T-helper 2 cell treated with Interferon-gamma antibody and Interleukin-4, amounts not matched to agents 5 μg/mL and 100 μg/mL, for 36 hours (primary cell): ENCODE data around the gene DONSON.
"Not testable (repeated sequence)": the region's sequence is repeated elsewhere in the genome, so short reads cannot be mapped to it uniquely, and the experiment has no call there.

Experiments
- DNase-seq: peaks from one replicate; pipeline ENCODE4 v3.0.0; 2021; ENCODE audit warnings: low spot score
- H3K27ac Mint-ChIP-seq: one replicate; pipeline ENCODE4 v1.8.0; 2021; ENCODE audit warnings: mild to moderate bottlenecking, mixed read lengths
- H3K27me3 Mint-ChIP-seq: one replicate; pipeline ENCODE4 v1.8.0; 2021; ENCODE audit warnings: low read depth, mixed read lengths
- H3K36me3 Mint-ChIP-seq: one replicate; pipeline ENCODE4 v1.8.0; 2021; ENCODE audit warnings: low read depth, mixed read lengths
- H3K4me1 Mint-ChIP-seq: one replicate; pipeline ENCODE4 v1.8.0; 2021; ENCODE audit warnings: low read depth, mixed read lengths
- H3K4me3 Mint-ChIP-seq: one replicate; pipeline ENCODE4 v1.8.0; 2022; ENCODE audit warnings: mild to moderate bottlenecking, moderate library complexity, mixed read lengths
- H3K9me3 Mint-ChIP-seq: one replicate; pipeline ENCODE4 v1.8.0; 2021; ENCODE audit warnings: mixed read lengths

DONSON gene

DNA sequence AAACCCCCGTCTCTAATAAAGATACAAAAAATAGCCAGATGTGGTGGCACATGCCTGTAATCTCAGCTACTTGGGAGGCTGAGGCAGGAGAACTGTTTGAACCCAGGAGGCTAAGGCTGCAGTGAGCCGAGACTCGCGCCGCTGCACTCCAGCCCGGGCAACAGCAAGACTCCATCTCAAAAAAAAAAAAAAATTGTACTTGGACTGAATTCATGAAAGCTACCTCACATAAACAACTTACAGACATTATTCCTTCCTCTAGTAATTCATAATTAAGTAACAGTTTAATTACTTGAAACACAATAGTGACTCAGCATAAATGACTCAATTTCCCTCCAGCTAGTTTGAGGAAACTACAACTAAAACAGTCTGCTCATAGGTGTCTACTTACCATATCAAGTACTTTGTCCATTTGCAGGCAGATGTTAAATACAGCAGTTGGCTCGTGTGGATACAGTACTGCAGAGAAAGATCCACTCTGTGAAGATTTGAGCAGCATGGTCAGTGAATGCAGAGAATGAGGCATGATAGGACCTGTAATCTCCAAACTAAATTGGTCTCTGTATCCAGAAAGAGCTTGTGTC is 9.4 kb downstream of the DONSON start:
- Mint-ChIP-seq H3K4me3 (no peak overlapping the region), H3K36me3 (peaks cover 48% of the 10 kb centered on the region), H3K27me3 (no peaks in the 10 kb centered on the region), H3K9me3 (no peaks in the 10 kb centered on the region), H3K27ac (peak overlapping the region; percentile 11), H3K4me1 (peaks cover 2% of the 10 kb centered on the region)
- no peak for DNase-seq

DNA sequence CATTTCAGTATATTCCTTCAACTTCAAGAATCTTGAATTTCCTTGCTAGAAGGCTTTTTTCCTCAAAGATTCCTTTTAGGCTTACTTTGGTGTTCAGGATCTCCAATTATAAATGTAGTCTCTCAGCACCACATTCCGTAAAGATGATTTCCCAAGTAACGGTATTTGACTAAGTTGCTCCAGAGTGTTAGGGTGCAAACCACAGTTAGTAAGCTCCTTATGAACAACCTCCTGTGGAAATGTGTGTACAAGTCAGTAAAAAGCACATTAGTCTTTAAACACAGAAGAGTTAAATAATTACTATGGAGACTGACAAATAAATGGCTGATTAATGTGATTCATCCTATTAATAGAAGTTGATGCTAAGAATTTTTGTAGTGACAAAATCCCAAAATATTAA is 10.3 kb downstream of the DONSON start:
- H3K4me3 Mint-ChIP-seq = no peak overlapping the region
- peaks cover 53% of the 10 kb centered on the region for H3K36me3 Mint-ChIP-seq
- DNase-seq = no peak
- no peaks in the 10 kb centered on the region for H3K27me3 Mint-ChIP-seq
- H3K27ac Mint-ChIP-seq = no peak overlapping the region
- H3K4me1 Mint-ChIP-seq = peaks cover 4% of the 10 kb centered on the region
- no peaks in the 10 kb centered on the region for H3K9me3 Mint-ChIP-seq

- not testable (repeated sequence) for H3K9me3 Mint-ChIP-seq
- H3K36me3 Mint-ChIP-seq = peaks cover 54% of the 10 kb centered on the region
Measured at GRCh38 chr21:33576741-33577141, 11.7 kb downstream of the DONSON start.

GRCh38 chr21:33572350-33572749 is 16.1 kb downstream of the DONSON start:
- no peak for DNase-seq
- Mint-ChIP-seq H3K27ac (no peak overlapping the region), H3K4me1 (peaks cover 4% of the 10 kb centered on the region), H3K27me3 (no peaks in the 10 kb centered on the region), H3K9me3 (no peaks in the 10 kb centered on the region), H3K36me3 (peaks cover 60% of the 10 kb centered on the region), H3K4me3 (no peak overlapping the region)

More at GRCh38 chr21:33576741-33577141, 11.7 kb downstream of the DONSON start:
- not testable (repeated sequence) for DNase-seq, H3K4me1 Mint-ChIP-seq, H3K27ac Mint-ChIP-seq, H3K27me3 Mint-ChIP-seq, H3K4me3 Mint-ChIP-seq

DNA sequence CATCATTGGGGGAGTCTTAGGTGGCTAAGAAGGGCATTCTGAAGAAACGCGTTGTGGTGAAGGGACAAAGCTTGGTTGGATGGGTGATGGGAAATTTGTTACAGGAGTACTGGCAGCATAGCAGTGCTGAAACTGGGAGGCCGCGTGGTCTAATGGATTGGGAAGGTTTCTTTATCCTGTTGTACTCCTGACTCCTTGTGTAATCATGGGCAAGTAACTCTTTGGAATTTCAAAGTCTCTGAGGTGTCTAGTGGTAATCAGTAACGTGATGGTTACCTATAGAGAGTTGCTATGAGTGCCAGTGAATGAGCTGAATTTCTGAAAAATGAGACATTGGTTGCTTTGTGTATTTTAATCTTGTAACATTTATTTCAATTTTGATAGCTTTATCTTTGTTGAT is 18.5 kb downstream of the DONSON start:
- Mint-ChIP-seq H3K27me3 (no peaks in the 10 kb centered on the region), H3K4me1 (peaks cover 8% of the 10 kb centered on the region), H3K4me3 (no peak overlapping the region), H3K9me3 (no peaks in the 10 kb centered on the region), H3K36me3 (peaks cover 50% of the 10 kb centered on the region), H3K27ac (no peak overlapping the region)
- DNase-seq = no peak

- Mint-ChIP-seq H3K9me3 (no peaks in the 10 kb centered on the region), H3K4me3 (no peak overlapping the region), H3K4me1 (peaks cover 12% of the 10 kb centered on the region), H3K36me3 (peaks cover 46% of the 10 kb centered on the region), H3K27me3 (no peaks in the 10 kb centered on the region), H3K27ac (no peak overlapping the region)
- DNase-seq = no peak
Measured at GRCh38 chr21:33568448-33568847, 20.0 kb downstream of the DONSON start.

DNA sequence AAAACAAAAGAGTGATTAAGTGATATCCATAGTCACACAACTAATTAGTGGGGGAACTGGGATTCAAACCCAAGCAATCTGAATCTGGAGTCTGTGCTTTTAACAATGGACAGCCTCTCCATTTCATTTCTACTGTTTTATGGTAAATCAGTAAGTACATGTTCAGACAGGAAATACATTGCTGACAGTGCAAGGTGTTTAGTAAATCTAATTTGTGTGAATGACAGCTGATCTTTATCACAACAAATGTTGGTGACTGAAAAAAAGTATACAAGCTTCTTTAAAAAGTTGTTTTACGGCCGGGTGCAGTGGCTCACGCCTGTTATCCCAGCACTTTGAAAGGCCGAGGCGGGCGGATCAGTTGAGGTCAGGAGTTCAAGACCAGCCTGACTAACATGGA is 20.6 kb downstream of the DONSON start:
- Mint-ChIP-seq H3K27me3 (no peaks in the 10 kb centered on the region), H3K4me3 (no peak overlapping the region), H3K36me3 (peaks cover 45% of the 10 kb centered on the region), H3K9me3 (no peaks in the 10 kb centered on the region), H3K4me1 (peaks cover 12% of the 10 kb centered on the region), H3K27ac (no peak overlapping the region)
- no peak for DNase-seq

GRCh38 chr21:33566514-33566913 is 22.0 kb downstream of the DONSON start:
- DNase-seq = no peak
- no peaks in the 10 kb centered on the region for H3K27me3 Mint-ChIP-seq

GRCh38 chr21:33562389-33562788 is 26.1 kb downstream of the DONSON start:
- peaks cover 20% of the 10 kb centered on the region for H3K4me1 Mint-ChIP-seq
- H3K27ac Mint-ChIP-seq = no peak overlapping the region
- no peak for DNase-seq
- H3K4me3 Mint-ChIP-seq = no peak overlapping the region
- peaks cover 53% of the 10 kb centered on the region for H3K36me3 Mint-ChIP-seq
- H3K9me3 Mint-ChIP-seq = no peaks in the 10 kb centered on the region
- H3K27me3 Mint-ChIP-seq = no peaks in the 10 kb centered on the region

More at GRCh38 chr21:33566514-33566913, 22.0 kb downstream of the DONSON start:
- Mint-ChIP-seq H3K27ac (no peak overlapping the region), H3K36me3 (peaks cover 40% of the 10 kb centered on the region), H3K4me3 (no peak overlapping the region), H3K4me1 (peaks cover 13% of the 10 kb centered on the region), H3K9me3 (no peaks in the 10 kb centered on the region)

- H3K4me3 Mint-ChIP-seq = no peak overlapping the region
- no peak for DNase-seq
- peaks cover 64% of the 10 kb centered on the region for H3K36me3 Mint-ChIP-seq
- H3K27me3 Mint-ChIP-seq = no peaks in the 10 kb centered on the region
- peaks cover 20% of the 10 kb centered on the region for H3K4me1 Mint-ChIP-seq
- H3K27ac Mint-ChIP-seq = no peak overlapping the region
- H3K9me3 Mint-ChIP-seq = no peaks in the 10 kb centered on the region
Measured at GRCh38 chr21:33561373-33561772, 27.1 kb downstream of the DONSON start.

DNA sequence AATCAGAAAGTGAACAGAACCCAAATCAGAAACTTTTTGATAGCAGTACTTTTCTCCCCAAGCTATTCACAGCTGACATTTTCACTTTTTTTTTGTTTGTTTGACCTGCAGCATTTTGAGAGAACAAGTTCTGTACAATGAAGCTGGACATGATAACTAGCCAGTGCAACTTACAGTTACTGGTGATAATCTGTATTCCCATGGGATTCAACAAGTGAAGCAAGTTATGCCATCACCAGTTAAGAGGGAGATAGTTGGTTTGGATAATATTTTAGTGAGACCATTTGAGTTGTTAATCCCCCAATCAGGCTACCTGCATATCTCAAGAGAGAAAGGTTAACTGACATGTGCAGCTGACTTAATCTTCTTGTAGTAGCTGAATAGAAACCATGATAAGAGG is 27.5 kb downstream of the DONSON start:
- no peak for DNase-seq
- Mint-ChIP-seq H3K4me1 (peaks cover 22% of the 10 kb centered on the region), H3K4me3 (no peak overlapping the region), H3K36me3 (peaks cover 68% of the 10 kb centered on the region), H3K9me3 (no peaks in the 10 kb centered on the region), H3K27me3 (no peaks in the 10 kb centered on the region), H3K27ac (no peak overlapping the region)

DNA sequence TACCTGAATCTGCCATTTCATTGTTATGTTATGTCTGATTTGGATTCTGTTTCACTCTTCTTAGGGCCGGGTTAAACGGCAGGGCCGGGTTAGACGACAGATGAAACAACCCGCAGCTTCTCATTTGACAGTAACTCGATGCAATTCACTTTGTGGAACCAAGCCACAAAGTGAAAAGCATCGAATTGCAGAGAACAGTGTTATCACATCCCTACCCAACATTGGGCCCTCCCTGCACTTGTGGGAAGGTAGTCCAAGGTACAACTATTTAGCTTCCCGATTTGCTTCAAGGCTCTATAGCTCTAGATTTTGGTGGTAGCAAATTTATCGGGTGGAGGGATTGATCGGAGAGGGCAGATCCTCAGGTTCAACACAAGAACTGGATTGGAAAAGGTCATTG is 28.7 kb downstream of the DONSON start:
- Mint-ChIP-seq H3K36me3 (peaks cover 76% of the 10 kb centered on the region), H3K4me1 (peaks cover 28% of the 10 kb centered on the region), H3K9me3 (no peaks in the 10 kb centered on the region), H3K27me3 (no peaks in the 10 kb centered on the region), H3K27ac (no peak overlapping the region), H3K4me3 (no peak overlapping the region)
- DNase-seq = no peak

DNA sequence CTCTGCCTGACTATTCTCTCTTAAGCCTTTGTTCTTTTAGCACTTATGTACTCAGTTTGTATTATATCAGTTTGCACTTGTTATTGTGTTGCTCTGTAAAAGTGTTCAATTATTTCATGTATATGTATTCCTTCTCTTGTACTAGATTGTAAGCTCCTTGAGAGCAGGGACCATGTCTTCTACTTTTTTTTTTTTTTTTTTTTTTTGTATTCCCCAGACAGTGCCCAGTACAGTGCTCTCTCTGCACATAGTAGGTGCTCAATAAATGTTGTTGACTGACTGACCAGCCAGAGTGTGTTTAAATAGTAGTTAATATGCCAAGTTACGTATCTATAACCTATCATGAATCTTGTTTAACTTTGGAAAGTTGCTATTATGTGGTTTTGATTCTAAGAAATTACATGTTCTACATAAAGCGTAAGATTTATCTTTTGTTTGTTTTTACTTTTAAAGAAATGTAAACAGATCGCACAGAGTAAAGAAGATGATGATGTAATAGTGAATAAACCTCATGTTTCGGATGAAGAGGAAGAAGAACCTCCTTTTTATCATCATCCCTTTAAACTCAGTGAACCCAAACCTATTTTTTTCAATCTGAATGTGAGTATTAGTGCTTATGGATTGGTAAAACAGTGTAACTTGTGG is 29.6 kb downstream of the DONSON start:
- H3K4me1 Mint-ChIP-seq = peaks cover 32% of the 10 kb centered on the region
- H3K36me3 Mint-ChIP-seq = peaks cover 84% of the 10 kb centered on the region
- no peak overlapping the region for H3K4me3 Mint-ChIP-seq
- H3K9me3 Mint-ChIP-seq = no peaks in the 10 kb centered on the region
- H3K27ac Mint-ChIP-seq = no peak overlapping the region
- no peaks in the 10 kb centered on the region for H3K27me3 Mint-ChIP-seq
- no peak for DNase-seq

DNA sequence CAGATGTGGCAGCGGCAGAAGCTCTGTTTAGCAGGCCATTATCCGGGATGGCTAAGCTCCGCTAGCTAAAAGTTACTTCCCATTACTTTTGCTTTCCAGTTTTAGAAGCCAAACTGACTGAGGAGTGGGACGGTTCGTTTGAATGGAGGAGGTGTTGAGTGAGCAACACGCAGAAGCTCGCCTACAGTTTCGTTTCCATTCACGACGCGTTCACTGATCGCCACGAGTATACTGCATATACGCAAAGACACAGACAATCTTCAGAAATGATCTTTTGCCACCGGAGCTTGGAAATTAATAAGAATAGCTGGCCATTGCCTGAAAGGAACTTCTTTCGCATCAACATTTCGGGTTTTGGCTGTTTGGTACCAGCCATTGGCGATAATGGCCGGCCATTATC is 31.0 kb downstream of the DONSON start:
- Mint-ChIP-seq H3K9me3 (no peaks in the 10 kb centered on the region), H3K4me1 (peaks cover 28% of the 10 kb centered on the region), H3K27me3 (no peaks in the 10 kb centered on the region), H3K36me3 (peaks cover 88% of the 10 kb centered on the region), H3K27ac (no peak overlapping the region), H3K4me3 (no peak overlapping the region)
- DNase-seq = no peak

- H3K4me3 Mint-ChIP-seq = no peak overlapping the region
- peaks cover 24% of the 10 kb centered on the region for H3K4me1 Mint-ChIP-seq
- no peak overlapping the region for H3K27ac Mint-ChIP-seq
- H3K36me3 Mint-ChIP-seq = peaks cover 90% of the 10 kb centered on the region
- H3K9me3 Mint-ChIP-seq = no peaks in the 10 kb centered on the region
- no peaks in the 10 kb centered on the region for H3K27me3 Mint-ChIP-seq
- no peak for DNase-seq
Measured at GRCh38 chr21:33554982-33555344, 33.5 kb downstream of the DONSON start.
